SK-MEL-5 (cell line): ENCODE data around the gene ZNF786. TPM values are rescaled to one million over a fixed set of nuclear protein-coding genes. Genes with fewer than 3 reads are reported as not detected.
A peak's percentile ranks its signal among the peaks of the same experiment; 100 is the strongest.

ENCODE experiments used
- DNase-seq: peaks from one replicate; pipeline ENCODE4 v3.0.0-alpha.2; 2016; ENCODE audit warnings: low read depth, low spot score
- in situ Hi-C: cut with HindIII; loops from 2 replicates; pipeline ENCODE4 v1.10.0; 2016; ENCODE audit warnings: low sequenced_read_pairs, high pct_unique_total_duplicates, low pct_unique_long_range_greater_than_20kb
- polyA plus RNA-seq, 2 experiments: library from polyadenylated mRNA; depleted of rRNA; stranded (reverse); fragments of >200 nt; gene quantifications; 2 replicates each; pipeline ENCODE4 v1.2.3, GENCODE V29; 2015
- total RNA-seq: library from RNA; depleted of rRNA; stranded (reverse); fragments of >200 nt; shearing (Covaris generic); gene quantifications from 2 replicates; pipeline ENCODE4 v1.2.3, GENCODE V29; 2014; rRNA removed

ZNF786 gene
- total RNA-seq, result 4.6 and 4.9 TPM in 2 replicates
- 5.5 and 6.3 TPM in 2 replicates for polyA plus RNA-seq (2015; cell fraction: cytosol; rRNA removed)
- polyA plus RNA-seq (2015; cell fraction: nucleus; rRNA removed), result 8.1 and 9.7 TPM in 2 replicates

- peak; percentile 87 for DNase-seq
- in situ Hi-C loops, result no loop called here
Observed at GRCh38 chr7:149090397-149091195, at the start of gene ZNF786. ZNF786 (minus strand) TSS chr7:149090718; CDS start chr7:149090640, 78 bp downstream.

GRCh38 chr7:149136118-149136517 is 45.6 kb upstream of the ZNF786 start:
- DNase-seq, result no peak
- in situ Hi-C loops, result no loop called here

GRCh38 chr7:149133028-149133710 is 42.7 kb upstream of the ZNF786 start:
- no peak for DNase-seq
- in situ Hi-C loops, result no loop called here

- in situ Hi-C loops, result no loop called here
Observed at GRCh38 chr7:149130572-149131198, 40.2 kb upstream of the ZNF786 start.

GRCh38 chr7:149126662-149127266 is 36.2 kb upstream of the ZNF786 start:
- in situ Hi-C loops, result no loop called here
- DNase-seq, result peak; percentile 44

More at GRCh38 chr7:149130572-149131198, 40.2 kb upstream of the ZNF786 start:
- no peak for DNase-seq

GRCh38 chr7:149125863-149126661 is 35.5 kb upstream of the ZNF786 start, which contains the start of gene ZNF425:
ZNF425 (minus strand) TSS chr7:149126324; CDS start chr7:149126213, 111 bp downstream.
- DNase-seq, result peak; percentile 95
- in situ Hi-C loops, result no loop called here

GRCh38 chr7:149125189-149125862 is 34.8 kb upstream of the ZNF786 start:
- DNase-seq, result no peak
- in situ Hi-C loops, result no loop called here

- no peak for DNase-seq
- in situ Hi-C loops, result no loop called here
Observed at GRCh38 chr7:149109969-149110368, 19.5 kb upstream of the ZNF786 start.

- in situ Hi-C loops, result no loop called here
Observed at GRCh38 chr7:149104749-149105148, 14.2 kb upstream of the ZNF786 start.

GRCh38 chr7:149104214-149104613 is 13.7 kb upstream of the ZNF786 start:
- in situ Hi-C loops, result no loop called here

More at GRCh38 chr7:149104749-149105148, 14.2 kb upstream of the ZNF786 start:
- no peak for DNase-seq

GRCh38 chr7:149103424-149103823 is 12.9 kb upstream of the ZNF786 start:
- in situ Hi-C loops, result no loop called here
- no peak for DNase-seq

More at GRCh38 chr7:149104214-149104613, 13.7 kb upstream of the ZNF786 start:
- no peak for DNase-seq

- in situ Hi-C loops, result no loop called here
- DNase-seq, result no peak
Observed at GRCh38 chr7:149102666-149103065, 12.1 kb upstream of the ZNF786 start.

- DNase-seq, result no peak
- in situ Hi-C loops, result no loop called here
Observed at GRCh38 chr7:149100821-149101220, 10.3 kb upstream of the ZNF786 start.

- in situ Hi-C loops, result no loop called here
- DNase-seq, result no peak
Observed at GRCh38 chr7:149099058-149099457, 8.5 kb upstream of the ZNF786 start.

GRCh38 chr7:149097088-149097487 is 6.6 kb upstream of the ZNF786 start:
- in situ Hi-C loops, result no loop called here
- DNase-seq, result no peak

GRCh38 chr7:149093228-149093627 is 2.7 kb upstream of the ZNF786 start:
- no peak for DNase-seq
- in situ Hi-C loops, result no loop called here
